Panc1 (cell line): ENCODE data around the gene NKD1. TPM values are rescaled to one million over a fixed set of nuclear protein-coding genes. Genes with fewer than 3 reads are reported as not detected.
"Not testable (repeated sequence)": the region's sequence is repeated elsewhere in the genome, so short reads cannot be mapped to it uniquely, and the experiment has no call there.

Experiments
- ATAC-seq: fragments of 200-7000 bp; cut with Tn5 transposase; 2 replicates; pipeline ENCODE4 v1.9.1; 2020; ENCODE audit warnings: mild to moderate bottlenecking, moderate library complexity
- BruUV-seq: library from RNA; stranded (reverse); fragments of 400-500 nt; replicated peaks from 2 replicates; lab custom pipeline; 2021; lab: Mats Ljungman, UMichigan
- CTCF ChIA-PET: fragments of 300-600 bp; sonication (Branson Sonifier 250); formaldehyde crosslinking; loops from one replicate; lab custom pipeline; 2022; ENCODE audit warnings: antibody characterized with exemption; lab: Charles Lee
- POLR2A ChIA-PET: fragments of 300-600 bp; sonication (Branson Sonifier 250); formaldehyde crosslinking; loops from one replicate; lab custom pipeline; 2022; ENCODE audit warnings: antibody characterized with exemption; lab: Charles Lee
- DNase-seq: peaks from one replicate; pipeline ENCODE4 v3.0.0-alpha.2; 2010; ENCODE audit warnings: low read depth, low spot score
- H3K27ac ChIP-seq: 2 replicates; pipeline ENCODE4 v1.5.1; 2011; ENCODE audit warnings: mild to moderate bottlenecking, low read length, inconsistent platforms
- H3K27me3 ChIP-seq: fragments of 200-500 bp; sonication (Bioruptor generic); 2 replicates; pipeline ENCODE4 v1.6.0; 2014; ENCODE audit warnings: low read length, inconsistent platforms; ENCODE audit not compliant: control insufficient read depth, insufficient read depth
- H3K36me3 ChIP-seq: fragments of 200-500 bp; sonication (Bioruptor generic); 2 replicates; pipeline ENCODE4 v1.5.1; 2014; ENCODE audit warnings: inconsistent platforms, mild to moderate bottlenecking, low read length, moderate library complexity; ENCODE audit not compliant: control insufficient read depth, insufficient read depth
- H3K4me1 ChIP-seq: 2 replicates; pipeline ENCODE4 v1.5.1; 2011; ENCODE audit warnings: inconsistent platforms, mild to moderate bottlenecking, low read length, moderate library complexity; ENCODE audit not compliant: control insufficient read depth, insufficient read depth
- H3K4me3 ChIP-seq, 2 experiments: 2 replicates each; pipeline ENCODE4 v1.5.1; 2011 to 2012; ENCODE audit warnings: low read depth in 2 of 2, low read length in 2 of 2, mild to moderate bottlenecking in 2 of 2, inconsistent platforms in 1 of 2, moderate library complexity in 1 of 2
- H3K9me3 ChIP-seq: fragments of 200-500 bp; sonication (Bioruptor generic); 2 replicates; pipeline ENCODE4 v1.5.1; 2014; ENCODE audit warnings: low read depth, mild to moderate bottlenecking, inconsistent platforms, low read length, moderate library complexity; ENCODE audit not compliant: control insufficient read depth, insufficient read depth
- POLR2AphosphoS5 ChIP-seq: IDR thresholded peaks from 2 replicates; pipeline ENCODE4 v1.6.1; 2012; ENCODE audit warnings: mild to moderate bottlenecking, low read depth, low read length, moderate library complexity
- SIN3A ChIP-seq: IDR thresholded peaks from 2 replicates; pipeline ENCODE4 v1.6.1; 2012; ENCODE audit warnings: low read depth, mild to moderate bottlenecking, low read length, moderate library complexity, borderline replicate concordance; ENCODE audit not compliant: insufficient read depth
- TCF7L2 ChIP-seq: IDR thresholded peaks from 2 replicates; pipeline ENCODE4 v1.6.1; 2011; ENCODE audit warnings: mild to moderate bottlenecking, low read depth, low read length, inconsistent platforms
- in situ Hi-C: cut with HindIII; loops from 2 replicates; pipeline ENCODE4 v1.10.0; 2016; ENCODE audit warnings: low sequenced_read_pairs, low pct_unique_long_range_greater_than_20kb
- intact Hi-C: fragments of 100-400 bp; cut with micrococcal nuclease; formaldehyde crosslinking; loops from one replicate; pipeline ENCODE4 v1.10.0; 2022; ENCODE audit not compliant: unreplicated experiment
- total RNA-seq: library from RNA; stranded (reverse); gene quantifications from one replicate; pipeline ENCODE4 v1.2.1, GENCODE V29; 2021; ENCODE audit not compliant: unreplicated experiment
- TF ChIP-seq, protein P1 (sequence below), 2 experiments: IDR thresholded peaks; 2 replicates each; pipeline ENCODE4 v1.6.1; 2011 to 2012; ENCODE audit warnings: low read depth in 2 of 2, control low read depth in 1 of 2, low read length in 1 of 2, mild to moderate bottlenecking in 1 of 2, moderate library complexity in 1 of 2; ENCODE audit not compliant: insufficient read depth in 1 of 2
- TF ChIP-seq, protein P2 (sequence below): fragments of 450-650 bp; IDR thresholded peaks from 2 replicates; pipeline ENCODE4 v1.5.1; 2017; ENCODE audit warnings: mild to moderate bottlenecking

The NKD1 gene
- total RNA-seq, 1 experiment from 2014 or later = 0.18 TPM

- Histone ChIP-seq H3K27me3 (no peaks in the 10 kb centered on the region), H3K27ac (no peak overlapping the region), H3K4me1 (no peaks in the 10 kb centered on the region), H3K4me3 (no peak overlapping the region), H3K9me3 (no peaks in the 10 kb centered on the region), H3K36me3 (no peaks in the 10 kb centered on the region)
- intact Hi-C loops (no loop called here), in situ Hi-C loops (no loop called here)
- DNase-seq = no peak
- CTCF ChIA-PET = no interaction called here
- TF ChIP-seq SIN3A = no peak
- TF ChIP-seq, protein P1, sequence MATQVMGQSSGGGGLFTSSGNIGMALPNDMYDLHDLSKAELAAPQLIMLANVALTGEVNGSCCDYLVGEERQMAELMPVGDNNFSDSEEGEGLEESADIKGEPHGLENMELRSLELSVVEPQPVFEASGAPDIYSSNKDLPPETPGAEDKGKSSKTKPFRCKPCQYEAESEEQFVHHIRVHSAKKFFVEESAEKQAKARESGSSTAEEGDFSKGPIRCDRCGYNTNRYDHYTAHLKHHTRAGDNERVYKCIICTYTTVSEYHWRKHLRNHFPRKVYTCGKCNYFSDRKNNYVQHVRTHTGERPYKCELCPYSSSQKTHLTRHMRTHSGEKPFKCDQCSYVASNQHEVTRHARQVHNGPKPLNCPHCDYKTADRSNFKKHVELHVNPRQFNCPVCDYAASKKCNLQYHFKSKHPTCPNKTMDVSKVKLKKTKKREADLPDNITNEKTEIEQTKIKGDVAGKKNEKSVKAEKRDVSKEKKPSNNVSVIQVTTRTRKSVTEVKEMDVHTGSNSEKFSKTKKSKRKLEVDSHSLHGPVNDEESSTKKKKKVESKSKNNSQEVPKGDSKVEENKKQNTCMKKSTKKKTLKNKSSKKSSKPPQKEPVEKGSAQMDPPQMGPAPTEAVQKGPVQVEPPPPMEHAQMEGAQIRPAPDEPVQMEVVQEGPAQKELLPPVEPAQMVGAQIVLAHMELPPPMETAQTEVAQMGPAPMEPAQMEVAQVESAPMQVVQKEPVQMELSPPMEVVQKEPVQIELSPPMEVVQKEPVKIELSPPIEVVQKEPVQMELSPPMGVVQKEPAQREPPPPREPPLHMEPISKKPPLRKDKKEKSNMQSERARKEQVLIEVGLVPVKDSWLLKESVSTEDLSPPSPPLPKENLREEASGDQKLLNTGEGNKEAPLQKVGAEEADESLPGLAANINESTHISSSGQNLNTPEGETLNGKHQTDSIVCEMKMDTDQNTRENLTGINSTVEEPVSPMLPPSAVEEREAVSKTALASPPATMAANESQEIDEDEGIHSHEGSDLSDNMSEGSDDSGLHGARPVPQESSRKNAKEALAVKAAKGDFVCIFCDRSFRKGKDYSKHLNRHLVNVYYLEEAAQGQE (IDR thresholded peaks at IDR 0.05; ENCODE audit: insufficient read depth in 1 of 2, low read depth in 2 of 2, low read length in 1 of 2) = no peak
- no peak for TF ChIP-seq POLR2AphosphoS5
- TF ChIP-seq, protein P2, sequence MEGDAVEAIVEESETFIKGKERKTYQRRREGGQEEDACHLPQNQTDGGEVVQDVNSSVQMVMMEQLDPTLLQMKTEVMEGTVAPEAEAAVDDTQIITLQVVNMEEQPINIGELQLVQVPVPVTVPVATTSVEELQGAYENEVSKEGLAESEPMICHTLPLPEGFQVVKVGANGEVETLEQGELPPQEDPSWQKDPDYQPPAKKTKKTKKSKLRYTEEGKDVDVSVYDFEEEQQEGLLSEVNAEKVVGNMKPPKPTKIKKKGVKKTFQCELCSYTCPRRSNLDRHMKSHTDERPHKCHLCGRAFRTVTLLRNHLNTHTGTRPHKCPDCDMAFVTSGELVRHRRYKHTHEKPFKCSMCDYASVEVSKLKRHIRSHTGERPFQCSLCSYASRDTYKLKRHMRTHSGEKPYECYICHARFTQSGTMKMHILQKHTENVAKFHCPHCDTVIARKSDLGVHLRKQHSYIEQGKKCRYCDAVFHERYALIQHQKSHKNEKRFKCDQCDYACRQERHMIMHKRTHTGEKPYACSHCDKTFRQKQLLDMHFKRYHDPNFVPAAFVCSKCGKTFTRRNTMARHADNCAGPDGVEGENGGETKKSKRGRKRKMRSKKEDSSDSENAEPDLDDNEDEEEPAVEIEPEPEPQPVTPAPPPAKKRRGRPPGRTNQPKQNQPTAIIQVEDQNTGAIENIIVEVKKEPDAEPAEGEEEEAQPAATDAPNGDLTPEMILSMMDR = no peak
- no peak for TF ChIP-seq TCF7L2
- no peak for ATAC-seq
- BruUV-seq = no TSS peak
- POLR2A ChIA-PET = no interaction called here
These were observed 29.9 kb downstream of the NKD1 start for GRCh38 chr16:50578137-50578536.

- BruUV-seq, H3K27ac ChIP-seq, H3K4me3 ChIP-seq, ATAC-seq, H3K36me3 ChIP-seq, DNase-seq, in situ Hi-C loops, H3K4me1 ChIP-seq, H3K9me3 ChIP-seq, H3K27me3 ChIP-seq, intact Hi-C loops, CTCF ChIA-PET, POLR2A ChIA-PET: not testable (repeated sequence)
These were observed 31.2 kb downstream of the NKD1 start for GRCh38 chr16:50579373-50579772.

- TF ChIP-seq, protein P2 = no peak
- TF ChIP-seq POLR2AphosphoS5 (no peak), TCF7L2 (no peak), SIN3A (no peak)
- TF ChIP-seq, protein P1 (IDR thresholded peaks at IDR 0.05; ENCODE audit: insufficient read depth in 1 of 2, low read depth in 2 of 2, low read length in 1 of 2) = no peak
- intact Hi-C loops (no loop called here), in situ Hi-C loops (no loop called here)
- H3K27ac ChIP-seq = no peak overlapping the region
- ATAC-seq (no peak), DNase-seq (no peak)
- H3K4me3 ChIP-seq = no peak overlapping the region
- no peaks in the 10 kb centered on the region for H3K27me3 ChIP-seq
- ChIA-PET CTCF (no interaction called here), POLR2A (no interaction called here)
- no peaks in the 10 kb centered on the region for H3K4me1 ChIP-seq
- no TSS peak for BruUV-seq
- H3K36me3 ChIP-seq = no peaks in the 10 kb centered on the region
- no peaks in the 10 kb centered on the region for H3K9me3 ChIP-seq
These were observed 32.1 kb downstream of the NKD1 start for GRCh38 chr16:50580180-50580798.
